NCI-H1436 (cell line): ENCODE data around the gene USP19.

Source experiments
- DNase-seq: peaks from one replicate; lab custom pipeline; 2025; lab: John Stamatoyannopoulos, UW

USP19 gene, protein sequence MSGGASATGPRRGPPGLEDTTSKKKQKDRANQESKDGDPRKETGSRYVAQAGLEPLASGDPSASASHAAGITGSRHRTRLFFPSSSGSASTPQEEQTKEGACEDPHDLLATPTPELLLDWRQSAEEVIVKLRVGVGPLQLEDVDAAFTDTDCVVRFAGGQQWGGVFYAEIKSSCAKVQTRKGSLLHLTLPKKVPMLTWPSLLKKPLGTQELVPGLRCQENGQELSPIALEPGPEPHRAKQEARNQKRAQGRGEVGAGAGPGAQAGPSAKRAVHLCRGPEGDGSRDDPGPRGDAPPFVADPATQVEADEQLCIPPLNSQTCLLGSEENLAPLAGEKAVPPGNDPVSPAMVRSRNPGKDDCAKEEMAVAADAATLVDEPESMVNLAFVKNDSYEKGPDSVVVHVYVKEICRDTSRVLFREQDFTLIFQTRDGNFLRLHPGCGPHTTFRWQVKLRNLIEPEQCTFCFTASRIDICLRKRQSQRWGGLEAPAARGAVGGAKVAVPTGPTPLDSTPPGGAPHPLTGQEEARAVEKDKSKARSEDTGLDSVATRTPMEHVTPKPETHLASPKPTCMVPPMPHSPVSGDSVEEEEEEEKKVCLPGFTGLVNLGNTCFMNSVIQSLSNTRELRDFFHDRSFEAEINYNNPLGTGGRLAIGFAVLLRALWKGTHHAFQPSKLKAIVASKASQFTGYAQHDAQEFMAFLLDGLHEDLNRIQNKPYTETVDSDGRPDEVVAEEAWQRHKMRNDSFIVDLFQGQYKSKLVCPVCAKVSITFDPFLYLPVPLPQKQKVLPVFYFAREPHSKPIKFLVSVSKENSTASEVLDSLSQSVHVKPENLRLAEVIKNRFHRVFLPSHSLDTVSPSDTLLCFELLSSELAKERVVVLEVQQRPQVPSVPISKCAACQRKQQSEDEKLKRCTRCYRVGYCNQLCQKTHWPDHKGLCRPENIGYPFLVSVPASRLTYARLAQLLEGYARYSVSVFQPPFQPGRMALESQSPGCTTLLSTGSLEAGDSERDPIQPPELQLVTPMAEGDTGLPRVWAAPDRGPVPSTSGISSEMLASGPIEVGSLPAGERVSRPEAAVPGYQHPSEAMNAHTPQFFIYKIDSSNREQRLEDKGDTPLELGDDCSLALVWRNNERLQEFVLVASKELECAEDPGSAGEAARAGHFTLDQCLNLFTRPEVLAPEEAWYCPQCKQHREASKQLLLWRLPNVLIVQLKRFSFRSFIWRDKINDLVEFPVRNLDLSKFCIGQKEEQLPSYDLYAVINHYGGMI (N-terminal part only)

DNA sequence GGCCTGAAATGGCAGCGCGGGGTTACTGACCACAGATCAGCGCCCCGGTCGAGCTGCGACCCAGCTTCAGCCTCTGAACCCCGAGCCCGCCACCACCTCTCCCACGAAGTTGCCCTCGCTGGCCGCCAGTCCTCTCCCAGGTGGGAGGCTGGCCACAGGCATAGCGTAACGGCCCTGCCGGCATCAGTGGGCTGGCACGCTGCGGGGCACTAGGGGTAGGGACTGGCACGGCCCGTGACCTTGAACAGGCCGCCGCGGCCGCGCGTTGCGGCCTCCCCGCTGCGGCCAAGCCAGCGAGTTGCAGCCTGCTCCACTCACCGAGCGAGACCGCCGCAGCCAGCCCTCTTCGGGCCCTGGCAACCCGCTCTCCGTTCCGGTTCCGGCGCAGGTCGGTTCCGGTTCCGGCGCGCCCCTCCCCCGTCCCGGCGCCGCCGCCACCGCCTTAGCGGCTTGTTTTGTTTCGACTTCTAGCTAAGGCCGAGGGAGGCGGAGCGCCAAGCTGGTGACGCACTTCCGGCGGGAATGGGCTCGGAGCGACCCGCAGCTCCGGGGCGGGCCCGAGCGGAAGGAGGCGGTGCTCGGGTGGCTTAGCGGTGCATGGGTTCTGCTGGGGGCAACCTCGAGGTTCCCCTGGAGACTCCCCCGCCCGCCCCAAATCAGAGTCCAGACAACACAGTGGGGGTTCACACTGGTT lies at the start of gene USP19:
USP19 (minus strand) TSS at position 386 of the 694 bp plus-strand sequence. CDS start 1,678 bp downstream, outside the sequence.
- DNase-seq, result peak; percentile 75

DNA sequence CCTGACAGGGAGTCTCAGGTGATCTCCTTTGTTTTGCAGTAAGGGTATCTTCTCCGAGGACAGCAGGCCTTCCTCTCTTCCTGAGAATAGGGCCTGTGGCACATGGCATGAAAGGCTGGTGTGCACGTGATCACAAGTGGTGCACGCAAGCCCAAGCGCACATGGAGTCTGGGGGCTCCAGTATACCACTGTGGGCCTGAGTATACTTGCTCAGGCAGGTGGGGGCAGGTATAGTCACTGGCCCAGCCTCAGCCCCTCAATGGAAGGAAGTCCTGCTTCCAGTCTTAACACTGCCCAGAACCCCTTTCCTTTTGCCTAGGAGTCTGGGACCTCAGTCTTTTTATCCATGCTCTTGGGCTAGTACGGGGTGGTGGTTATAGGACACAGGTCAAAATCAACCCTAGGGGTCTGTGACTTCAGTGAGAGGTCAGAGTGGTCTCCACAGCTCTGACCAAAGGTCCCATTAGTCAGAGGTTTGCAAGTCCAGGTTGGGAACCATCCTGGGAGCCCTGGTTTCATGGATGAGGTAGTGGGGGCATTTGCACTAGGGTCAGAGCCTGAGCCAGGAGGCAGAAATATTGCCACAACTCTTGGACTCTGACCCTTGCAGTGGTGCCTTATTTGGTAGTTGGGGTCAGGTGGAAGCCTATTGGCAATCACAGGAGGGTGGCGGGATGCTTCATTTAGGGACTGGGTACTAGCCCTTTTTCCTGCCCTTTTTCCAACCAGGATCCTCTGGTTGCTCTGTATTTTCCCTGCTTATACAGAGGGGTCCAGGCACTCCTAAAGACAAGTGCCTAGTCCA lies 46.3 kb upstream of the USP19 start:
- DNase-seq, result no peak

DNA sequence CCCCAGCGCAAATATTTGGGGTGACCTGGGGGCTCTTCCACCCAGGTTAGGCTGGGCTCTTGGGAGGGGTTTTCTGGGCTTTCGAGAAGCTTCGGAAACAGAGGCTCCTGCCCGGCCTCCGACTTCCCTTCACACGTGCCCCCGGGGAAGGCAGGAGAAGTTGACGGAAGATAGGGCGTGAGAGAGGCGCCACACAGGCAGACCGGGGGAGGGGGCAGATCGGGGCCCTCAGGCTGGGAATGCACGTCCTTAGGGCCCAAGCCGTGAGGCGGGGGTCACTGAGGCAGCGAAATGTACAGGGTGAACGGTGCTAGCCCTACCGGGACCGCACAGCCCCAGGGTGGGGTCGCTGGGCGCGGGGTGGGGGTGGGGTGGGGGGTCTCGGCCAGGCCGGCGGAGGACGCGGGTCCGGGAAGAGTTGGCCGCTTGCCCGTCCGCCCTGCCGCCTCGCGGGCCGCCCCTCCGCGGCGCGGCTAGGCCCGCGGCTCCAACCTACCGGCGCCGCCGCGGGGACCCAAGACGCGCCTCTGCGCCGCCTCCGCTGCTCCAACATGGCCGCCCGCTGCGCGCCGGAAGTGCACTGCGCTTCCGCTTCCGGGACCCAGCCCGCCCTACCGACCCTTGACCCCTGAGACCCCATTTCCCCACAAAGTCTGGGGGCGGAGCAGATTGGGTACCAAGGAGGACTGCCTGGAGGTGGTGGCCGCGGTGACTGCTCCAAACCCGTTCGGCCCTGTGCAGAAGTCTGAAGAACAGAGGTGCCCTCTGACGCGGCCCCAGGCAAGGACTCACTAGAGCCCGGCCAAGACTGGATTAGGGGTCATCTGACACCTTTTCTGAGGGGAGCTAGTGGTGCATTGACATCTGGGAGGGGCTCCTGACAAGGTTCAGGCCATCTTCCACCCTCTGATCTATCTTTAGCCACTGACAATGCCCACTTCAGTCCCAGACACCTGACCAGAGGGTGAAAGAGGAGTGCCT lies 45.4 kb upstream of the USP19 start, which contains the start of gene CCDC71:
CCDC71 (minus strand) TSS at position 561 of the 981 bp plus-strand sequence. CDS start 2,123 bp downstream, outside the sequence.
- peak; percentile 30 for DNase-seq

DNA sequence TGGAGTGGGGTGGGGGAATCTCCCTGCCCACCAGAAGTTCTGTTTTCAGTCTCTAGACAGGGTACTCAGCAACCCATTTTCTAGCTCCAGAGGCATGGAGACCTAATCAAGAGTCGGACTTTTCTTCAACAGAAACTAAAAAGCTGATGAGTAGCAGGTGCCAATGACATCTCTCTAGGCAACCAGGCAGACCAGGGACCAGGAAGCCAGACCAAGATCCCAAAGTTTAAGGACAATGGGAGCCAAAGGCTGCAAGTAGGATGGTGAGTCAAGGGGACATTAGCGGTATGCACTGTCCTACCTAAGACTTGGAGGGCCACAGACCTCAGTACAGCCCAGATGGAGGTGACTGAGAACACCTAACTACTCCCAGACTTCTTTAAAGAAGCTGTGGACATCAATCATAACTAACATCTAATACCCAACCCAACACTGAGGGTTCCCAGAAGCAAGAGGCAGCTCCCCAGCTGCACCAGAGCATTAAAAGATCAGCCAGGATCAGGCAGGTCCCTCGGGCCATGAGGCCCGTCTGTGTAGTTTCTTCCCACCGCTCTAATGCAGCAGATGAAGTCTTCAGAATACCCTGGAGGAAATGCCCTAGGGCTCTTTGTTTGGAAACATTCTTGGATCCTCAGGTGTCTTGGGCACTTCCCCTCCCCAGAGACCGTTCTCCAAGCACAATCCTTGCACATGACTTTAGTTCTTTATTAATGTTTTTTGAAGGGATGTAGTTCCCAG lies 44.5 kb upstream of the USP19 start:
- DNase-seq, result no peak

DNA sequence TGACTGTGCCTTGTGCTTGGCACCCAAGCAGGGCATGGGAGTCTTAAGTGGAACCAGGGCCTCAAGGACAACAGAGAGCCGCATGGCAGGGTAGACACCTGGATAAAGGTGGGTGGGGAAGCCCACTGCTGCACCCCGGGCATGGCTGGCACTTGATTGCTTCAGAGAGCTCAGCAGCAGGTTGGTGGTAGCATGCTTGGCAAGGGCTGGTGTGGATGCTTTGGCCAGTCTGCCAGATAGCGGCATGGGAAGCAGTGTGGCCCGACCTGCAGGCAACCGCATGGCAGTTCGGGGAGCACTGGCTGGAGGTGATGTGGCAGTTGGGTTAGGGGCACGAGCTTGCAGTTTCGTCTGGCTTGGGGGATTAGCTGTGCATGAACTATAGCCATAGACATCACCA lies 43.0 kb upstream of the USP19 start:
- no peak for DNase-seq

DNA sequence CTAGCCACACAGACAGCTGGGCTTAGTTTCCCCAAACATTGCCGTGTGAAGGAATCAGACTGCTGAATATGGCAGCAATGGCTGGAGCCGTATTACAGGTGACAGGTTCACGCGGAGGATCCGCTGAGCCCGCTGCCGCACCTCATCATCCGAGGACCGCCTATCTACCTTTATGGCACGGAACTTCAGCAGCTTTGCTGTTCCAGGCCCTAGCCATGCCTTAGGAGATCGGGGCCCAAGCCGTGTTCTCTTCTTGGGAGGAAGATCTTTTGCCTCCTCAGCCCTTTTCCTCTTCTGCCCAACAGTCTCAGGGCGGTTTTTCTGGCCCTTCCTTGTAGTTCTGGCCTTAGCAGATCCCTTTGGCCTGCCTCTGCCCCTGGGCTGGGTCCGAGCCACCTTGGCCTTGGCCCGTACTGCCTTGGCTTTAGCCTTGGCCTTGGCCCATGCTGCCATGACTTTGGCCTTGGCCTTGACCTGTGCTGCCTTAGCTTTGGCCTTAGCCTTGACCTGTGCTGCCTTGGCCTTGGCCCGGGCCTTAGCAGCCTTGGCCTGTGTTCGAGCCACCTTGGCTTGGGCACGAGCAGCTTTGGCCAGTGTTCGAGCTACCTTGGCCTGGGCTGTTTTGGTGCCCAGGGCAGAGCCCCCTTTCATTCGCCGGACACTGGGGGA lies 42.3 kb upstream of the USP19 start:
- no peak for DNase-seq

DNA sequence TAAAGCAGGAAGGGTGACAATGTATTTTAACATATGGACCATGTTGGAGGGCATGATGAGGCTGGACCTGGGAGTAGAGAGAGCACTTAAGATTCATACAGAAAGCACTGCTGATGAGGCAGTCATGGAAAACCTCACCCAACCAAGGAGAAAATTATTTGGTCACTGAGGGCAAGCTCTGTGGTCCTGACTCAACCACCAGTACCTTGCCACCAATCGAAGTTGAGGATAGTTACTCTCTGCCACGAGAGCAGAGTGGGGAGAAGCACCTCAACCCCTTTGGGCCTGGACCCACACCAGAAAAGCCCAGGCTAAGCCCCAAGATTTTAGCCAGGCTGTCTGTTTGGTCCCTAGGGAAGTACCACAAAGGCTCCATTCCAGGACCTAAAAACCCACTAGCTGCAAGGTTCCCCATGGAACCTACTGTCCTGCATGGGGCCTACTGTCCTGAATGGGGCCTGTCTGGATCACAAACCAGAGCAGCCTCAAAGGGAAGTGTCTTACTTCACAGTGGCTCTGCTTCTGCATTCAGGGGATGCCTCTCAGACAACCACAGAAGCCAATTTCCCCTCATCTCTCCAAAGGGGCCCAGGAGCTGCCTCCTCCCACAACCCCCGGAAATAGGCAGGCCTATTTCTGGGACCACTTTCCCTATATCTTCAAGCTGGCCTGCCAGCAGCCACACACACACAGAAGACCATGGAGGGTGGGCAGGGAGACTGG lies 41.3 kb upstream of the USP19 start:
- no peak for DNase-seq

DNA sequence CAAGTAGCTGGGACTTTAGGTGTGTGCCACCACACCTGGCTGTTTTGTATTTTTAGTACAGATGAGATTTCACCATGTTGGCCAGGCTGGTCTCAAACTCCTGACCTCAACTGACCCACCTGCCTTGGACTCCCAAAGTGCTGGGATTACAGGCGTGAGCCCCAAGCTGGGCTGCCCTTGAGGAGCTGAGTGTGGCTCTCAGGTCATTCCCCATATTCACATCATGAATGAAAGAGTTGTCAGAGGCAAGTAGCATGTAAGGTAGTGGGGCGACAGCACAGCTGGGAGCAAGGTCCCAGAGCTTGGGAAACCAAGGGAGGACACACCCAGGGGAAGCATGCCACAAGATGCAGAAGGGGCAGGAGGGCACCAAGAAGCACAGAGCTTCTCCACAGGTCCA lies 40.6 kb upstream of the USP19 start:
- DNase-seq, result no peak

DNA sequence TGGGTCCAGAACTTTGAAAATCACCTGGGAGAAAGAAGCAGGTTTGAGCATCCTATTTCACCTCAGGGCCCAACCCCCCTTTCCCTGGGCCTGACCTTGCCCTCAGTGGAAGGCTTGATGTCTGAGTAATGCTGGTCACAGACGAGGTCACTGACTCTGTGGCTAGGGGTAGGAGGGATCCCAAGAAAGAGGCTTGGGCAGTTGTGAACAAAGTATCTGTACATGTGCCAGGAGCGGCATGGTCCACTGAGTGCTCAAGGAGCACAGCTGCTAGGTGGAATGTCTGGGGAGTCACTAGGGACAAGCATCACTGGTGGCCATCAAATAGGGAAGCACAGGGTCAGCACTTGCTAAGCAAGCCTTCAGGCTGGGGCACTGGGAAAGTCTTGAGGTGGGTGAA lies 38.2 kb upstream of the USP19 start:
- no peak for DNase-seq

DNA sequence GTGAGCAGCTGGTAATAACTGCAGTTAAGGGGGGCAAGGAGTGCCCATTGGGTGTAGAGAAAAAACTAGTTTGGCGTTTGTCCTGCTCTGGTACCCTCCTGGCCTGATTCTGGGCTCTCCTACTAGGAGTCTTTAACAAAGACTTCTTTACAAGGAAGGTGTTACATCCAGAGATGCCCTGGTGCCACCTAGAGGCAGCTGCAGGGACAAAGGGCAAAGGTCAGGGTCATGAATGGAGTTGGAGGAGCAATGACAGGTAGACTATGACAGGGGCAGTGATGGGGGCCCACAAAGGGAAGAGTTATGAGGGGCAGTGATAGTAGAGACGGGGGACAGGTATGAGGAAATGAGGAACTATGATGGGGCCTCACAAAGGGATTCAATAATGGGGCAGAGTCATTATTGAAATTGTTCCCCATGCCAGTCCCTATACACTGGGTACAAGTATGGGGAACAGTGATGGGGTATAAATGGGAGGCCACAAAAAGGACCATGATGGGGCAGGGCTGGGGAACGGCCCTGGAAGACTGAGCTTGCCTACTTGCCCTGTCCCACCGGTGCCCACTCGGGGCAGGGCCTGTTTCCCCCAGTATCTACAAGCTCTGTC lies 37.6 kb upstream of the USP19 start:
- DNase-seq, result no peak

DNA sequence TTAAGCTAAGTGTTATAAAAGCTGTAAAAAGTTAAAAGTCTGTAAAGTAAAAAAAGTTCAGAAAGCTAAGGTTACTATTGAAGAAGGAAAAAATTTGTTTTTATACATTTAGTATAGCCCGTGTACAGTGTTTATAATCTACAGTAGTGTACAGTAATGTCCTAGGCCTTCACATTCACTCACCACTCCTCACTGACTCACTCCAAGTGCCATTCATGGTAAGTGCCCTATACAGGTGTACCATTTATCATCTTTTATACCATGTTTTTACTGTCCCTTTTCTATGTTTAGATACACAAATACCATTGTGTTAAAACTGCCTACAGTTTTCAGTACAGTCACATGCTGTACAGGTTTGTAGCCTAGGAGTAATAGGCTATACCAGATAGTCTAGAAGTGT lies 36.7 kb upstream of the USP19 start:
- no peak for DNase-seq

DNA sequence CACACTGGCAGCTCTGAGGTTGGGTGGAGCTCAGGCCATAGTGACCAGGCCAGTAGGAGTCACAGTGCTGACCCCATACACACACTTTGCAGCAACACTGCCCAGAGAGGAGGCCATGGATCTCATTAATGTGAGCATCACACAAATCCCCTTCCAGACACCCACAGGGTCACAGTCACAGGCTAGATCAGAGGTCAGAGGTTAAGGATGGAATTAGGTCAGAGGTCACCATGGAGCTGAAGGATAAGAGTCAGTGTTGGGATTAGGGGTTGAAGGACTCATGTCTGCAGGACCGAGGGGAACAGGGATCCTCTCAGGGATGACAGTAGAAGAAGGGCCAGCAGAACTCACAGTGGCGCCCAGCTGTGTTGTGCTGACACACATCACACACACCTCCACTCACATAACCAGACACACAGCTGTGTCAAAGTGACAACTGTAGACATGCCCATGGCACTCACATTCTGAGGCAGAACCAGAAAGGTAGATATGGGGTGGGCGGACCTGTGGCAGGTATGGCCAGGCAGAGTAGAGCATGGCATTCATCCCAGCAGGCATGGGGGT lies 32.8 kb upstream of the USP19 start:
- DNase-seq, result no peak

DNA sequence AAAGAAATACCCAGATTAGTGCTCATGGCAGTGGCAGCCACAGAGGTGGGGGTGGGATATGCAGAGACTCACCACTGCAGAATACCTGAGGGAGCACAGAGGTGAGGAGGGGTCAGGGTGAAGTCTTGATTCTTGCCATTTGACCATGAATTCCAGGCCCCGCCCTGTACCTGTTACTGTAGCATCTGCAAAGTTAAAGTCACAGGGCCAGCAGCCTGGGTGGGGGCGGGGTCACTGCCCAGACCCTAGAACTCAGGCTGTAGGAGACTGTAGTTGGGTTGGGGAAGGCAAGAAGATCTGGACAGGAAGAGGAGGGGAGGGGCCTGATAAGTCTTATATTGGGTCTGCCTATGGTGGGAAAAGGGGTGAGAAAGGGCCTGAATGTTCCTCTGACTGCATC lies 31.0 kb upstream of the USP19 start:
- DNase-seq, result no peak

DNA sequence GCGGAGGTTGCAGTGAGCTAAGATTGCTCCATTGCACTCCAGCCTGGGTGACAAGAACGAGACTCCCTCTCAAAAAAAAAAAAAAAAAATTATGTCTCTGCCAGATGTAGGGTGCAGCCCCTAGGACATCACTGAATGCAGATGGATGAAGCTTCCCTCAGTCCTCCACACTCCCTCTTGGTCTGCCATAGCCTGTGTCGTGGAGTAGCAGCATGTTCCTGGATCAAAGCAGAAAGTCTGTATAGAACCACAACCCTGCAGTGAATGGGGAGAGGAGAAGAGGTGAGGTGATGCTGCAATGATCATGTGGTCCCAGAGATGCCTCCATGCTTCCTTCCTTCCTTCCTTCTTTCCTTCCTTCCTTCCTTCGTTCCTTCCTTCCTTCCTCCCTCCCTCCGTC lies 27.5 kb upstream of the USP19 start:
- no peak for DNase-seq

DNA sequence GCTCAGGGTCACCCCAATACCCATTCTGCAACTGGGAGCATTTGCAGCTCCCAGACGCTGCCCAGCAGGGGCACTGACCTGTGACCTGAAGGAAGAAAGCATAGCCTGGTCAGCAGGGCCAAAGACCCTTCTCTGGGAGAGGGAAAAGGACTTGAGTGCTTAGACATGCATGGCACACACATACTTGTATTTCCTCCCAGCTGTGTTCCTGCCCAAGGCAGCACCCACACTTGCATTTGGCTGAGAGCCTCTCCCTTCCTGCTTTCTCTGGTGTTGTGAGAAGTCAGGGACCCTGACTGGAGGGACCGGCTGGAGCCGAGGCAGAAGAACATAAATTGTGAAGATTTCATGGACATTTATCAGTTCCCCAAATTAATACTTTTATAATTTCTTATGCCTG lies 19.5 kb upstream of the USP19 start:
- DNase-seq, result no peak

DNA sequence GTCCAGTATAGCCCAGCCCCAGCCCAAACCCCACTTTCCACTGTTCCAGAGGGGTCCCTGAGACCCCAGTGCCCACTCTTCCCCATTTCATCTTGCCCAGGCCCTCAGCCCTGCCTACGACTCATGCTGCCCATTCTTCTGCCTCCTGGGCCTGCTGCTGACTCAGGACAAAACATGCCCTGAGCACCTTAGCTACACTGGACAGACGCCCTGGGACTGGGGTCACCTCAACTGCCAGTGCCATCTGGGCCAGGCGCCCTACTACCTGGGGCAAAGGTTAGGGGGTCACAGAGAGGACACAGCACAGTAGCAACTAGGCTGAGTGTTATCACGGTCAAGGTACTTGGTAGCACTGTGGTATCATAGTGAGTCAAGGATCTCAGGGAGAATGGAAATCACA lies 14.9 kb upstream of the USP19 start:
- no peak for DNase-seq
